ENCODE results near the gene AGAP1.
"Not testable (repeated sequence)": the region's sequence is repeated elsewhere in the genome, so short reads cannot be mapped to it uniquely, and the experiment has no call there.

AGAP1 gene

GRCh38 chr2:235747786-235748091 is 253.9 kb downstream of the AGAP1 start:
- no peak for DNase-seq

DNA sequence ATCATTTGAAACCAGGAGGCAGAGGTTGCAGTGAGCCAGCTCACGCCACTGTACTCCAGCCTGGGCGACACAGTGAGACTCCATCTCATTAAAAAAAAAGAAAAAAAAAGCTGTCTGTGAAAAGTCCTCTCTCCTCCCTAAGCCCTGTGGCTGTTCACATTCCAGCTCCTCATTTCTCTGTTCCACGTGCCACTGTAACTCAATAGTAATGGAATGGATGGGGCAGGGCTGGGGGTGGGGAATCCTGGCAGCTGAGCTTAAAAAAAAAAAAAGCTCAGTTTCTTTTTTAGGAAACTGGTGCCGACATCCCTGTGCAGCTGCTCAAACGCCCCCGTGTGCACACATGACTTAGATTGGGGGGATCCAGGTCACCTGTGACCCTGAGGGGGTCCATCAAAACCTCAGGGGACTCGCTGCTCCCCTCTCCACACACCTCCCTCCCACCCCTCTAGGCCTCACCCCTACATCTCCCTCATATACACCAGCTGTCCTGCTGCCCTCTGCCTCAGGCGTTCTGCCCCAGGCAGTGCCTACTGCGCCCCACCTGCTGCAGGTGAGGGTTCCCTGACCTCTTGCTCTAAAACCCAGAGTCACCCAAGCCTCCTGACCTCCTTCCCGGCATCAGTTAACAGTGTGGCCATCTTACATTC is 255.4 kb downstream of the AGAP1 start:
- DNase-seq, result no peak

GRCh38 chr2:235749771-235750160 is 255.9 kb downstream of the AGAP1 start:
- DNase-seq, result no peak

GRCh38 chr2:235752846-235753245 is 259.0 kb downstream of the AGAP1 start:
- DNase-seq, result no peak

GRCh38 chr2:235754357-235755207 is 260.7 kb downstream of the AGAP1 start:
- no peak for DNase-seq

- DNase-seq, result no peak
These were observed 262.6 kb downstream of the AGAP1 start for GRCh38 chr2:235756491-235756890.

GRCh38 chr2:235757212-235757611 is 263.4 kb downstream of the AGAP1 start:
- no peak for DNase-seq

GRCh38 chr2:235757640-235758039 is 263.8 kb downstream of the AGAP1 start:
- DNase-seq, result no peak

- no peak for DNase-seq
These were observed 269.2 kb downstream of the AGAP1 start for GRCh38 chr2:235762832-235763598.

- DNase-seq, result no peak
These were observed 270.0 kb downstream of the AGAP1 start for GRCh38 chr2:235763816-235764215.

DNA sequence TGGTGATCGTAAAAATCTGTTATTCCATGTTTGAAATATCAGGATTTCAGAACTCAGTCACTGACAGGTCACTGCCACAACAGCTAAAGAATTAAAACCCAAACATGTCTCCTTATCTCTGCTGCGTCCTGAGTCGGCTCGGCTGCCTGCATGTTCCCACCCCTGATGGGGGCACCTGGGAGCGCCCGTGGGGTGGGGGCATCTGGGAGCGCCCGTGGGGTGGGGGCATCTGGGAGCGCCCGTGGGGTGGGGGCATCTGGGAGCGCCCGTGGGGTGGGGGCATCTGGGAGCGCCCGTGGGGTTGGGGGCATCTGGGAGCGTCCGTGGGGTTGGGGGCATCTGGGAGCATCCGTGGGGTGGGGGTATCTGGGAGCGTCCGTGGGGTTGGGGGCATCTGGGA is 270.6 kb downstream of the AGAP1 start:
- DNase-seq, result not testable (repeated sequence)

- no peak for DNase-seq
These were observed 271.5 kb downstream of the AGAP1 start for GRCh38 chr2:235765181-235765820.

DNA sequence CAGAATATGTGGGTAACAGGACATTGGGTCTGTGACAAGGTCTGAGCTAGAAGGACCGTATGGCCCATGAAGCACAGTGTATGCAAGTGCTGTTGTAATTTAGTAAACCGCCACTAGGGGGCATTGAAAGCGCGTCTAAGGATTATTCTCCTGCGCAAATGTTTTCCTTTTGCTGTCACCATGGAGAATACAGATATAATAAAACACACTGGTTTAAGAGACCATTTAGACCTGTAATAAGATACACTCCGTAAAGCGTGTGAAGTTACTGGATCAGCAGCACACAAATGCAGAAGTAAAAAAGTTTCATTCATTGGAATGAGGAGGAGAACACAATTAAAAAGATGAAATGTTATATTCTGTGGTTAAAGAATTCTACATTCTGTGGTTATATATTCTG is 272.4 kb downstream of the AGAP1 start:
- DNase-seq, result peak; percentile 64

DNA sequence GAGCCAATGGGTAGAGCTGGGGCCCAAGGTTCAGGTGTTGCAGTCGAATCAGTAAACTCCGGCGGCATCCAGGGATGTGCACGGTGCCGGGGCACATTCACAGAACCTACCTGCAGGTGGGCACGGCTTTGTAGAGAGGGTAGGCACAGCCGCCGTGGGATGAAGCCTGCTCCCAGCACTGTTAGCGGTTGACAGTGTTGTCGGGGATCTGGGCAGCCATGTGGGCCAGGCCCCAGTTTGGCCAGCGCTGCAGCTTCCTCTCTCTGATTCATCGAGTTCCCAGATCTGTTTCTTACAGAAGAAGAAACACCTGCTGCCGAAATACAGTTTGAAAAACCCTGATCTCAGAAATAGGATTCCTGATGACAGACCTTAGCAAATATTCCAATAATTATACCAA is 274.8 kb downstream of the AGAP1 start:
- no peak for DNase-seq

DNA sequence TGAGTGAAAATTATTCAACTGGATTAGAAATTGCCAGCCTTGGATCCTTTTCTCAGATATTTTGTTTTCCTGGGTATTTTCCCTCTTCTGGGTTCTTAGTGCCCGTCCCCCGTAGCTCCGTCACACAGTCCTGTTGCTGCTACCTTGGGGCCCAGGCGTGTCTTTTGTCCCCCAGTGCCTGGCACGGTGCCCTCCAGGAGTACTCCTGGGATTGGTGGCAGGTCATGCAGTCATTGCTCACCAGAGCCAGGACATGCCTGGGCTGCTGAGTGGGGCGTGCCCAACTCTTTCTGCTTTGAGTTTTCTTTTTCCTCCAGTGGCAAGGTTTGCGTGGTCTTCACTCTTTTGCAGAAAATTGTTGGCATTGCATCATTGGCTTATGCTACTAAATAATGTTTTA is 275.2 kb downstream of the AGAP1 start:
- no peak for DNase-seq

- DNase-seq, result no peak
These were observed 277.3 kb downstream of the AGAP1 start for GRCh38 chr2:235770909-235771820.

- DNase-seq, result no peak
These were observed 279.5 kb downstream of the AGAP1 start for GRCh38 chr2:235773188-235773928.

GRCh38 chr2:235774153-235774870 is 280.5 kb downstream of the AGAP1 start:
- no peak for DNase-seq

DNA sequence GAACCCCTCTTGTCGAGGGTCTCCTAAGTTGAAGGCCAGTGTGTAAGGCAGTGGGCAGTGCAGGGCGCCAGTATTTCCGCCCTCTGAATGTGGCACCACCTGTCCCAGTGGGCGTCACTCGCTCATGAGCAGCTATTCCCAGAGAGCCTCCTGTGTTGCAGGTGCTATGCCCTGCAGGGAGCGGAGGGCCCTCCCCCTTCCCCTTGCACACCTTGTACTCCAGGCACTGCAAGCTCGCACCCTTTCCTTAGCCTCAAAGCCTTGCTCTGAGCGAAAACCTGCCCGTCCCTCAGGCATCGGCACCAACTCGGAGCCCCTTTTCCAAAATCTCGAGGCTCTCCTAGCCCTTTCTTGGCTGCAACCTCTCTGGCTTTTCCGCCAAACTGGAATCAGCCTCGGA is 282.7 kb downstream of the AGAP1 start:
- no peak for DNase-seq

- peak; percentile 84 for DNase-seq
These were observed 285.6 kb downstream of the AGAP1 start for GRCh38 chr2:235779444-235779896.

DNA sequence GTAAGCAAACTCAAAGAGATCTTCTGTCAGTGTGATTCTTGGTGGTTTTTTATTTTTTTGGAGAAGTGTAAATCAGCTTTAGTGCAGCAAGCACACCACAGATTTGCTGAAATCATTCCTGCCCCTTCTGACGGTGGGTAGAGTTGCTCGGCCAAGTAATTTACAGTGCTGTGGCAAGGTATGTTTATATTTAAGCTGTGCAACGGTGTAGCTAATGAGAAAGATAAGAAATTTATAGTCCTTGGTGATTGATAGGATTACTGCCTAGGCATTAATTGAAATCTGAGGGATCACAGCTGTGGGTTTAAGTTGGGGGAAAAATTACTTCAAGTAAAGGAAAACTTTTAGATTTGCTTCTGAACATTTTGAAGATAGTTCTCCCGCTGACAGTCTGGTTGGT is 286.6 kb downstream of the AGAP1 start:
- no peak for DNase-seq

Data from stimulated activated CD8-positive, alpha-beta memory T cell treated with anti-CD3 and anti-CD28 coated beads, Interleukin-4, amount 100 ng/mL, for 48 hours (primary cell).